Measurements from ENCODE around the gene KCTD17. TPM values are rescaled to one million over a fixed set of nuclear protein-coding genes. Genes with fewer than 3 reads are reported as not detected.

The KCTD17 gene
- total and polyA plus RNA-seq, 2 of the 13 experiments (the other 11 are each of a cell fraction or from before 2014, with no cell fraction given) = 5.3 to 11.7 TPM

GRCh38 chr22:37043828-37044538 is 7.6 kb upstream of the KCTD17 start (continued):
- TF ChIP-seq HBP1 (CRISPR knock-in tag; IDR thresholded peaks at IDR 0.05; ENCODE audit: low read depth) (no peak), SIX1 (CRISPR knock-in tag; IDR thresholded peaks at IDR 0.05; ENCODE audit: borderline replicate concordance) (no peak), BRCA1 (CRISPR knock-in tag; IDR thresholded peaks at IDR 0.05) (peak; percentile 71; the same call in 1 of the 2 replicates), MAZ (IDR thresholded peaks at IDR 0.05; ENCODE audit: borderline replicate concordance, low read depth, low read length) (peak; percentile 47; the same call in 1 of the 2 replicates), MAZ (CRISPR knock-in tag; IDR thresholded peaks at IDR 0.05; ENCODE audit: low read depth) (no peak), PBX2 (CRISPR knock-in tag; IDR thresholded peaks at IDR 0.05) (no peak), ATF7-NPFF (CRISPR knock-in tag; IDR thresholded peaks at IDR 0.05; ENCODE audit: low read depth) (peak; percentile 75; the same call in 1 of the 2 replicates), ZBTB14 (CRISPR knock-in tag; IDR thresholded peaks at IDR 0.05) (no peak), ZNF720 (CRISPR knock-in tag; IDR thresholded peaks at IDR 0.05) (no peak), ZNF232 (CRISPR knock-in tag; IDR thresholded peaks at IDR 0.05; ENCODE audit: borderline replicate concordance) (no peak), ZNF382 (CRISPR knock-in tag; IDR thresholded peaks at IDR 0.05; ENCODE audit: borderline replicate concordance) (no peak), TOE1 (CRISPR knock-in tag; IDR thresholded peaks at IDR 0.05) (0 out of 2 replicates have a peak, but pooled peaks have one; percentile 43), RERE (CRISPR knock-in tag; IDR thresholded peaks at IDR 0.05; ENCODE audit: low read depth) (no peak), ZNF570 (CRISPR knock-in tag; IDR thresholded peaks at IDR 0.05; ENCODE audit: borderline replicate concordance) (no peak), ATF5 (CRISPR knock-in tag; IDR thresholded peaks at IDR 0.05; ENCODE audit: low read depth) (no peak; the same call in 1 of the 2 replicates), ZBTB3 (CRISPR knock-in tag; IDR thresholded peaks at IDR 0.05; ENCODE audit: borderline replicate concordance, low read depth) (no peak; the same call in 1 of the 2 replicates), CREBL2 (CRISPR knock-in tag; IDR thresholded peaks at IDR 0.05; ENCODE audit: borderline replicate concordance) (no peak), ZNF598 (CRISPR knock-in tag; IDR thresholded peaks at IDR 0.05; ENCODE audit: borderline replicate concordance) (peak; percentile 60; the same call in 1 of the 2 replicates)
